Kidney (tissue), 14 donors: ENCODE data around the gene CHN2. TPM values are rescaled to one million over a fixed set of nuclear protein-coding genes. Genes with fewer than 3 reads are reported as not detected.

Experiments
- DNase-seq, 5 donors: peaks; one replicate each; pipeline ENCODE4 v3.0.0-alpha.2; 2013 to 2020
- FAIRE-seq: peaks from 2 replicates; lab custom pipeline; 2012; peaks lifted over from hg19 to GRCh38; lab: Jason Lieb, UNC
- H3K27ac ChIP-seq, 2 donors: one replicate each; pipeline ENCODE4 v1.7.0; 2013; ENCODE audit warnings: low read depth in 2 of 2, low read length in 2 of 2, inconsistent platforms in 1 of 2
- H3K27me3 ChIP-seq: one replicate; pipeline ENCODE4 v1.7.1; 2013; ENCODE audit warnings: low read length, inconsistent platforms; ENCODE audit not compliant: control insufficient read depth, insufficient read depth
- H3K36me3 ChIP-seq, 3 donors: one replicate each; pipeline versions ENCODE4 v1.7.0 to v1.7.1; 2013; ENCODE audit warnings: low read length in 3 of 3, control low read depth in 1 of 3, inconsistent platforms in 1 of 3; ENCODE audit not compliant: insufficient read depth in 3 of 3, control insufficient read depth in 2 of 3
- H3K4me1 ChIP-seq, 3 donors: one replicate each; pipeline versions ENCODE4 v1.7.0 to v1.7.1; 2013; ENCODE audit warnings: low read length in 3 of 3, inconsistent platforms in 1 of 3, low read depth in 1 of 3; ENCODE audit not compliant: control insufficient read depth in 2 of 3, insufficient read depth in 2 of 3
- H3K4me3 ChIP-seq, 3 donors: one replicate each; pipeline versions ENCODE4 v1.7.0 to v1.8.1; 2013; ENCODE audit warnings: low read length in 3 of 3, control low read depth in 1 of 3, inconsistent platforms in 1 of 3
- H3K9ac ChIP-seq, 3 donors: one replicate each; pipeline versions ENCODE4 v1.7.0 to v1.7.1; 2013; ENCODE audit warnings: low read length in 3 of 3, control low read depth in 1 of 3, inconsistent platforms in 1 of 3
- H3K9me3 ChIP-seq, 3 donors: one replicate each; pipeline versions ENCODE4 v1.7.0 to v1.7.1; 2013; ENCODE audit warnings: low read length in 3 of 3, control low read depth in 1 of 3, inconsistent platforms in 1 of 3; ENCODE audit not compliant: control insufficient read depth in 2 of 3, insufficient read depth in 1 of 3
- intact Hi-C: fragments of 100-400 bp; cut with DNase I; formaldehyde crosslinking; loops from one replicate; pipeline ENCODE4 v1.11.1; 2022
- polyA plus RNA-seq: library from polyadenylated mRNA; stranded (reverse); fragments of 350-450 nt; fragmentation: Illumina TruSeq; extraction: RNeasy Lipid Tissue Mini Kit (QIAGEN cat#74804); gene quantifications from one replicate; pipeline ENCODE4 v1.2.3, GENCODE V29; 2014; ENCODE audit warnings: low read depth, low replicate concordance; ENCODE audit not compliant: insufficient read depth
- total RNA-seq: library from RNA; stranded (reverse); fragmentation: NEBNext Ultra II Directional; extraction: Animal tissue kit (Norgen Biotek cat#: 25700); gene quantifications from one replicate; pipeline ENCODE4 v1.2.1, GENCODE V29; 2021
- TF ChIP-seq, protein P1 (sequence below): IDR thresholded peaks from 3 replicates; pipeline ENCODE4 v1.5.1; 2012; ENCODE audit warnings: mild to moderate bottlenecking, moderate library complexity, borderline replicate concordance; ENCODE audit not compliant: insufficient read depth; ENCODE audit errors: extremely low read depth
- donor health status: control.
- donor health status: control.
- donor health status: control.
- donor health status: control.
- donor health status: control.
- donor health status: DM: yes; HTN: yes; CAD: no.
- donor health status: Normal renal cell carcinoma (clear cell type).

The CHN2 gene
- total and polyA plus RNA-seq, 2 donors from 2014 or later = 7.4 to 22.5 TPM

DNA sequence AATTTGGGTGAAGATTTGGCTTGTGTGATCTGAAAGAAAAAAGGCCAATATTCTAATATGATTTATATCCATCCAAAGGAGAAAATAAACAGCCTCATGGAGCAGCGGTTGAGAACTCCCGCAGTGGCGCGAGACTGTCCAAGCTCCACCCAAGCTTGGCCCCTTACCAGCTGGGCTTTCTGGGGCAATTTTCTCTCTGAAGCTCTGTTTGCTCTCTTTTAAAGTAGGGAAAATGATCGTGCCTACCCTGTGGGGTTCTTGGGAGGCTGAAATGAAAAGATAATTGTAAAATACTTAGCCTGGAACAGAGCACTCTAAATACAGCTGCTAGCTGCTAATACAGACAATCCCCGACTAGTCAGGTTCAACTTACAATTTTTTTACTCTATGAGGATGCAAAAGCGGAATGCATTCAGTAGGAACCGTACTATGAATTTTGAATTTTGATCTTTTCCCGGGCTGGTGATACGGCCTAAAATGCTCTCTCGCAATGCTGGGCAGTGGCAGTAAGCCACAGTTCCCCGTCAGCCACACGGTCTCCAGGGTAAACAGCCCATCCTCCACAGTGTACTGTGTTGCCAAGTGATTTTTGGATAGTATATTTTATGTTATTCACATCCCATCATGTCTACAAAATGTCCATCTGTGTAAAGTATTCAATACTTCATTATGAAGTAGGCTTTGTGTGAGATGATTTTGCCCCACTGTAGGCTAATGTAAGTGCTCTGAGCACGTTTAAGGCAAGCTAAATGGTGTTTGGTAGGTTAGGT, 137.7 kb downstream of the CHN2 start:
- intact Hi-C loops = no loop called here
- TF ChIP-seq, protein P1, sequence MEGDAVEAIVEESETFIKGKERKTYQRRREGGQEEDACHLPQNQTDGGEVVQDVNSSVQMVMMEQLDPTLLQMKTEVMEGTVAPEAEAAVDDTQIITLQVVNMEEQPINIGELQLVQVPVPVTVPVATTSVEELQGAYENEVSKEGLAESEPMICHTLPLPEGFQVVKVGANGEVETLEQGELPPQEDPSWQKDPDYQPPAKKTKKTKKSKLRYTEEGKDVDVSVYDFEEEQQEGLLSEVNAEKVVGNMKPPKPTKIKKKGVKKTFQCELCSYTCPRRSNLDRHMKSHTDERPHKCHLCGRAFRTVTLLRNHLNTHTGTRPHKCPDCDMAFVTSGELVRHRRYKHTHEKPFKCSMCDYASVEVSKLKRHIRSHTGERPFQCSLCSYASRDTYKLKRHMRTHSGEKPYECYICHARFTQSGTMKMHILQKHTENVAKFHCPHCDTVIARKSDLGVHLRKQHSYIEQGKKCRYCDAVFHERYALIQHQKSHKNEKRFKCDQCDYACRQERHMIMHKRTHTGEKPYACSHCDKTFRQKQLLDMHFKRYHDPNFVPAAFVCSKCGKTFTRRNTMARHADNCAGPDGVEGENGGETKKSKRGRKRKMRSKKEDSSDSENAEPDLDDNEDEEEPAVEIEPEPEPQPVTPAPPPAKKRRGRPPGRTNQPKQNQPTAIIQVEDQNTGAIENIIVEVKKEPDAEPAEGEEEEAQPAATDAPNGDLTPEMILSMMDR = no peak
- H3K4me1 ChIP-seq = no peaks in the 10 kb centered on the region
- no peak overlapping the region for H3K9ac ChIP-seq
- H3K27me3 ChIP-seq = no peaks in the 10 kb centered on the region
- DNase-seq = no peak
- H3K36me3 ChIP-seq = no peaks in the 10 kb centered on the region
- H3K27ac ChIP-seq = no peak overlapping the region
- no peak for FAIRE-seq
- no peaks in the 10 kb centered on the region for H3K9me3 ChIP-seq
- no peak overlapping the region for H3K4me3 ChIP-seq

DNA sequence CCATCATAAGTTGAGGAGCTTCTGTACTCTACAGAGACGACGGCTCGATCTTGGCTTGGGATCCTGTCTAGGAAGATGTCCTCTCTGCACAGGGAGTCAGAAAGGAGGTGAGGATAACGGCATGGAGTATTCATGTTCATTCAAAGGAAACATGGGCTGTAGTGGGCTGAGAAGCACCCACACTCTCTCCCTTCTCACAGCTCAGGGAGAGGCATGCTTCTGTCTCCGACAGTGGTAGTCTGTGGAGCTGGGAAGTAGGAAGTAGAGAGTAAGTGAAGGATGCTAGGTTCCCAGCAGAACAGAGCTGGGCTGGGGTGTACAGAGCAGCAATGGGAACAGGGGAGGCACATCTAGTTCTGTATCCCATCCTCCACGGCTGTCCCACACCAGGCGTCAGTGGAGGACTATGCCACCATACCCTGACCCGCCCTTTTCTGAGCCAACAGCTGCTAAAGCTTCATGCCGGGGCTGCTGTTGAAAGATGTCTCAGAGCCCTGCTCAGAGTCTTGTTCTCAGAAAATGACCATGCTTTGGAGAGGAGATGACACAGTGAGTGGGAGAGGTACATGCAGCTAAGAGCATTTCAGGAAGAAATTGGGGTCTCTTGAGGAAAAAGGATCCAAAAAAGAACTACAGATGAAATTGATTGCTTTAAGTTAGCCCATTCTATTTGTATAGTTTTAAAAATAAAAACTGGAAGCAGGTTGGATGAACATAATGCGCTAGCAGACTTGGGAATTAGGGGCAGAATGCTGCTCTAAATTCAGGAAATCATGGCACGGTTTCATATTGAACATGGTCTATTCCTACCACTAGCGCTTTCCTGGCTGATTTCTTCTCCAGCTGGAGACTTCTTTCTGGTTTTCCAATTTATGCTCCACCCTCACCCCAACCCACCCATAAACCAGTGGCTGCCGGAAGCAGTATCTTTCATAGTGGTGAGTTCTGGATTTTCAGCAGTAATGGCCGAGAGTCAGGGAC, 138.6 kb downstream of the CHN2 start:
- TF ChIP-seq, protein P1 = no peak

DNA sequence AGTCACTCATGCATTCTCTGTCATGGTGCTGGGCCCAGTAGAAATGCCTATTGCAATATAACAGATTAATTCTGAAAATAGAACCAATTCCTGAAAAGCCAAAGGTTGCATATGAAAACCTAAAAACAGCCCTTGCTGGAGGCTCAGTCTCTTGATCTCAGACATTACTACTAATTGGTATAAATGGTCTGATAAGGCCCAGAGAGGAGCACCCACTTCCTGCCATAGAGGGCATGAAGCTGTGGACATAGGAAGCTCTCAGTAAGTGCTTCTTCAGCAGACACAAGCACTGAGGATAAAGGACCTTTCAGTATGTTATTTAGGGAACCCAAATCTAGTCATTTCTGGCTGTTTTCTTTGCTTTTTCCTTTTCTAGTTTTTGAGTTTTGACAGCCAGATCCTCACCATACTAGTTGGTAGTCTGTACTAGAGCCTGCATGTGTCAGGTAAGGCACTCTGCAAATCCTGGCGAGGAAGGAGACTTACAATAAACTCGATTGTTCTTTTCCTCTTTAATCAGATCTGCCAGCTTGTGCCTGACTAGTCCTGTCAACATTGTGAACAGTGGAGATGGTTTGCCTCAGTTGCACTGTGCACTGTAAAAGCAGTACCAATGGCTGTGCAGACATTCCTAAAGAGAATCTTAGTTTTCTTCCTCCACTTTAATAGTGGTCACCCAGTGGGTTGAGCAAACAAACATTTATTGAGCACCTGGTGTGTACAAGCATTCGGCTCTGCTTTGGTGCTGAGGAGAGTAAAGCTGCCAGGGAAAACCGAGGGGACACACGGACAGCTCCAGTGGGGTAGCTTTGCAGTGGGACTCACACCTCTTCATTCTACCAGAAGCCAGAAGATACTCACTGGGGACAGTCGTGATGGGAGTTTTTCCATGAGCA, 140.9 kb downstream of the CHN2 start:
- intact Hi-C loops = no loop called here
- DNase-seq (no peak), FAIRE-seq (no peak)
- Histone ChIP-seq H3K9ac (no peak overlapping the region), H3K36me3 (no peaks in the 10 kb centered on the region), H3K9me3 (no peaks in the 10 kb centered on the region), H3K27ac (no peak overlapping the region), H3K4me3 (no peak overlapping the region), H3K27me3 (no peaks in the 10 kb centered on the region), H3K4me1 (no peaks in the 10 kb centered on the region)
- TF ChIP-seq, protein P1 = no peak

More for the DNA sequence above, 138.6 kb downstream of the CHN2 start:
- DNase-seq (no peak), FAIRE-seq (no peak)
- Histone ChIP-seq H3K9ac (no peak overlapping the region), H3K4me1 (no peaks in the 10 kb centered on the region), H3K36me3 (no peaks in the 10 kb centered on the region), H3K9me3 (no peaks in the 10 kb centered on the region), H3K27ac (no peak overlapping the region), H3K4me3 (no peak overlapping the region), H3K27me3 (no peaks in the 10 kb centered on the region)
- intact Hi-C loops = no loop called here
